HEK293T (cell line): ENCODE data around the gene BUB3.

Experiments
- CTCF ChIA-PET: fragments of 350-600 bp; formaldehyde crosslinking; extraction: SDS; loops from one replicate; lab custom pipeline; 2021; ENCODE audit warnings: antibody characterized with exemption, inconsistent platforms; lab: Yijun Ruan, JAX
- POLR2A ChIA-PET: fragments of 350-600 bp; formaldehyde crosslinking; extraction: SDS; loops from one replicate; lab custom pipeline; 2020; ENCODE audit warnings: antibody characterized with exemption, inconsistent platforms; lab: Yijun Ruan, JAX
- DNase-seq: peaks from one replicate; pipeline ENCODE4 v3.0.0; 2012; ENCODE audit warnings: mixed read lengths; ENCODE audit errors: extremely low spot score
- ARNT ChIP-seq: fragments of 450-650 bp; IDR thresholded peaks from 2 replicates; pipeline ENCODE4 v1.6.1; 2017; ENCODE audit warnings: mild to moderate bottlenecking
- BHLHE40 ChIP-seq: fragments of 450-650 bp; IDR thresholded peaks from 2 replicates; pipeline ENCODE4 v1.6.1; 2016; ENCODE audit warnings: mild to moderate bottlenecking, moderate library complexity, borderline replicate concordance
- CTBP1 ChIP-seq: fragments of 450-650 bp; IDR thresholded peaks from 2 replicates; pipeline ENCODE4 v1.6.1; 2016; ENCODE audit warnings: borderline replicate concordance
- ELF4 ChIP-seq: fragments of 450-650 bp; IDR thresholded peaks from 2 replicates; pipeline ENCODE4 v1.6.1; 2017; ENCODE audit warnings: antibody characterized with exemption
- FOXA1 ChIP-seq: fragments of 450-650 bp; IDR thresholded peaks from 2 replicates; pipeline ENCODE4 v1.6.1; 2016; ENCODE audit warnings: mild to moderate bottlenecking
- FOXK2 ChIP-seq: fragments of 450-650 bp; IDR thresholded peaks from 2 replicates; pipeline ENCODE4 v1.6.1; 2016; ENCODE audit warnings: mild to moderate bottlenecking
- FOXM1 ChIP-seq: fragments of 450-650 bp; IDR thresholded peaks from 2 replicates; pipeline ENCODE4 v1.6.1; 2017; ENCODE audit warnings: mild to moderate bottlenecking, borderline replicate concordance
- HDGF ChIP-seq: fragments of 450-650 bp; IDR thresholded peaks from 2 replicates; pipeline ENCODE4 v1.6.1; 2017; ENCODE audit warnings: antibody characterized with exemption, borderline replicate concordance
- L3MBTL2 ChIP-seq: fragments of 450-650 bp; conservative IDR thresholded peaks from 2 replicates; pipeline ENCODE4 v1.6.1; 2016; ENCODE audit warnings: mild to moderate bottlenecking
- LEF1 ChIP-seq: fragments of 450-650 bp; IDR thresholded peaks from 2 replicates; pipeline ENCODE4 v1.6.1; 2017; ENCODE audit warnings: mild to moderate bottlenecking, borderline replicate concordance
- NFRKB ChIP-seq: fragments of 450-650 bp; IDR thresholded peaks from 2 replicates; pipeline ENCODE4 v1.6.1; 2016; ENCODE audit warnings: mild to moderate bottlenecking, moderate library complexity
- SP1 ChIP-seq: fragments of 450-650 bp; IDR thresholded peaks from 2 replicates; pipeline ENCODE4 v1.6.1; 2017
- SUZ12 ChIP-seq: fragments of 450-650 bp; IDR thresholded peaks from 2 replicates; pipeline ENCODE4 v1.6.1; 2016; ENCODE audit warnings: mild to moderate bottlenecking
- TARDBP ChIP-seq: fragments of 450-650 bp; IDR thresholded peaks from 2 replicates; pipeline ENCODE4 v1.6.1; 2016
- ZNF384 ChIP-seq: fragments of 450-650 bp; IDR thresholded peaks from 2 replicates; pipeline ENCODE4 v1.6.1; 2016
- TF ChIP-seq, protein P1 (sequence below): fragments of 450-650 bp; IDR thresholded peaks from 2 replicates; pipeline ENCODE4 v1.6.1; 2016

The BUB3 gene, protein sequence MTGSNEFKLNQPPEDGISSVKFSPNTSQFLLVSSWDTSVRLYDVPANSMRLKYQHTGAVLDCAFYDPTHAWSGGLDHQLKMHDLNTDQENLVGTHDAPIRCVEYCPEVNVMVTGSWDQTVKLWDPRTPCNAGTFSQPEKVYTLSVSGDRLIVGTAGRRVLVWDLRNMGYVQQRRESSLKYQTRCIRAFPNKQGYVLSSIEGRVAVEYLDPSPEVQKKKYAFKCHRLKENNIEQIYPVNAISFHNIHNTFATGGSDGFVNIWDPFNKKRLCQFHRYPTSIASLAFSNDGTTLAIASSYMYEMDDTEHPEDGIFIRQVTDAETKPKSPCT

DNA sequence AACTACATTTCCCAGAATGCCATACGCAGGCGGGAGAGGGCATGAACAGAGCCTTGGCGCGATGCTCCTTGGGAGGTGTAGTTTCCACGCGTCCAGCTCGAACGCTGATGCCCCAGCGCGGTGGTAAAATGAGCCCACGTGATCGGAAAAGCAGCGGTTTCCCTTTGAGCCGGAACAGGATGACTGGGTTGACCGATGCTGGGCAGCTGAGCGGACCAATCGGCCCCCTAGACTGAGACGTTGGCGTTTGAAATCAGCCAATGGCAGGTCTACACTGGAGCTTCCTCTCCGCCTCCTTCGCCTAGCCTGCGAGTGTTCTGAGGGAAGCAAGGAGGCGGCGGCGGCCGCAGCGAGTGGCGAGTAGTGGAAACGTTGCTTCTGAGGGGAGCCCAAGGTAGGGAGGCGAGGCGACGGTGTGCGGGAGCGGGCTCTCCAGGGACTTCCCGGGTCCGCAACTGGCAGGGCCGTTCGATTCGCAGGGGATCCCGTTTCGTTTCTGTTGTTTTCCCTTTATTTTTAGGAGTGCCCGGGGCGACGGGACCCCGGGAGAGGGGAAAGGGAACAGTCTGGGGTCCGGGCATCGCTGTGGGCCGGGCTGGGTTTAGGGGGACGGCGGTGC, at the start of gene BUB3:
BUB3 (plus strand) TSS at position 311 of the 619 bp plus-strand sequence. CDS start 516 bp downstream, outside the sequence.
- TF ChIP-seq ZNF384 = no peak
- no peak for TF ChIP-seq HDGF
- peak; percentile 73 for TF ChIP-seq FOXM1
- TF ChIP-seq FOXK2 = no peak
- no peak for TF ChIP-seq TARDBP
- TF ChIP-seq, protein P1, sequence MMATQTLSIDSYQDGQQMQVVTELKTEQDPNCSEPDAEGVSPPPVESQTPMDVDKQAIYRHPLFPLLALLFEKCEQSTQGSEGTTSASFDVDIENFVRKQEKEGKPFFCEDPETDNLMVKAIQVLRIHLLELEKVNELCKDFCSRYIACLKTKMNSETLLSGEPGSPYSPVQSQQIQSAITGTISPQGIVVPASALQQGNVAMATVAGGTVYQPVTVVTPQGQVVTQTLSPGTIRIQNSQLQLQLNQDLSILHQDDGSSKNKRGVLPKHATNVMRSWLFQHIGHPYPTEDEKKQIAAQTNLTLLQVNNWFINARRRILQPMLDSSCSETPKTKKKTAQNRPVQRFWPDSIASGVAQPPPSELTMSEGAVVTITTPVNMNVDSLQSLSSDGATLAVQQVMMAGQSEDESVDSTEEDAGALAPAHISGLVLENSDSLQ = peak; percentile 99
- no peak for TF ChIP-seq NFRKB
- no peak for TF ChIP-seq SP1
- no peak for TF ChIP-seq LEF1
- no peak for TF ChIP-seq CTBP1
- no peak for TF ChIP-seq FOXA1
- TF ChIP-seq BHLHE40 = no peak
- TF ChIP-seq SUZ12 = peak; percentile 97
- peak; percentile 74 for TF ChIP-seq ELF4
- no peak for TF ChIP-seq ARNT
- no peak for TF ChIP-seq L3MBTL2
- ChIA-PET CTCF (interaction anchor here (0.6 kb wide), 1 partner anchor 441 kb away, joined by 3 read pairs; no protein-coding TSS in a partner anchor), POLR2A (interaction anchor here (0.5 to 1.2 kb wide), 29 partner anchors 9 to 325 kb away, joined by 3 to 22 read pairs (median 3); no protein-coding TSS in a partner anchor)

DNA sequence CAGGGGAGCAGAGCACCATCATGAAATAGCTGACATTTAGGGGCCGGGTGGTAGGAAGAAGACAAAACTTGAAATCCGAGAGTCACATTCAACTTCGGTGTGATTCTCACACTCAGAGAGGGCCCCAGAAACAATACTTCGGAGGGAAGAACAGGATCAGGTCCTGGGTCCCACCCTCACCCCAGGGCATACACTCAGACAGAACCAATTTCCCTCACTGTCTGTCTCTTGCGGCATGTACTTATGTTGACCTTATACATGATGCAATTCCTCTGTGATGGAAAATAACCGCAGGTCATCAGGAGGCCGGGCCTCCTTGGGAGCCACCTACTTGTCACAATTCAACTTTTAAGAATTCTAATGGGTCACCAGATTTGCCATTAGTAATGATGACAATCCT, 44.7 kb upstream of the BUB3 start:
- POLR2A ChIA-PET = no interaction called here
- CTCF ChIA-PET = interaction anchor here (0.7 kb wide), 1 partner anchor 415 kb away, joined by 3 read pairs; no protein-coding TSS in a partner anchor
- DNase-seq = no peak
- TF ChIP-seq SP1 (no peak), FOXK2 (no peak), BHLHE40 (no peak)

More for the DNA sequence above, at the start of gene BUB3:
- peak; percentile 97 for DNase-seq

DNA sequence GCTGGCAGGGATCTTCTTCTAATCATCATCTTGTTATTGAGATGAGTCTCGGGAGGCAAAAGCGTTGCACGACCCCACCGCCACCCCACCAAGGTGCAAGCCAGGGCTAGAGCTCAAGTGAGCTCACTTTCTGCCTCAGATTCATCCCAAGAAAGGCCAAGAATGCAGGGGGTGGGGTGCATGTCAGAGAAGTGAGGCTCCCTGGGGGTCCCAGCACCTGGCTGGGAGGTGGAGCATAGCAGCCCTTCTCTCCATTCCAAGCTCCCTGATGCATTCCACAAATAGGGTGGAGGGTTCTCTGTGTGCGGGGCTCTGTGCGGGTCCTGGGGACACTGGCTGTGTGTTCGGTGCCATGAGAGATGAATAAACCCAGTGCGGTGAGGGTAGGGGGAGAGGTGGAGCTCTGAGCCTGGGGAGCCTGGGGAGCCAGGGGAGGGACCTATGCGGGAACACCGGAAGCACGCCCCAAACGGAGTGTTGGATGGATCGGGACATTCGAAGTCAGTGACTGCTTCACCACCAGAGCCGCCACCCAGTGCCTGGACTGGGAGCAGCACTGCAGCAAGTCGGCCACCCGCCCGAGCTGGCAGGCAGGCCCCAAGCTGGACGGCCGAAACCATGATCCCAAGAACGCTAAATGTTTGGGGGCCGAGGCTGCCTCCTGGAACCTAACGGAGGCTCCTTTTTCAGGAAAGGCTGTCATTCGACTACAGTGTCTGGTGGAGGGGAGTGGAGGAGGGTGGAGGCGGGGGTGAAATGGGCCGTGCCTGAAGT, 36.4 kb upstream of the BUB3 start:
- DNase-seq = no peak
- no peak for TF ChIP-seq TARDBP
- ChIA-PET POLR2A (no interaction called here), CTCF (no interaction called here)

DNA sequence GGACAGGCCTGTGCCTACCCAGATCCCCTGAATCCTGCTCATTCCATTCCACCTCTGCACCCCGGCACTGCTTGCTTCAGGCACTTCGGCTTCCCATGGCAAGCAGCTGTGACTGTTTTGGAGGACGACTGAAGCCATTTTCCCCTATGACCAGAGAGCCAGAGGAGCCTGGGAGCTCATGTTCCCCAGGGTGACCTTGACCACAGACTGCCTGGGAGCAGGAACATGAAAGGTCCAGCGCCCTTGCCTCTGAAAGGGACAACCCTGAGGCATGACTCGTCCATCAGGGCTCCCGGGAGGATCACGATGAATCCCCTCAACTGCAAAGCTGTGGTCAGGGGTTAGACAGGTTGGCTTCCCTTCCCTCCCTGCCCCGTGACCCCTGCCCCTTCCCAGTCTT, 35.1 kb upstream of the BUB3 start:
- DNase-seq = no peak
- ChIA-PET CTCF (no interaction called here), POLR2A (no interaction called here)
- TF ChIP-seq ZNF384 = no peak
- no peak for TF ChIP-seq TARDBP
- TF ChIP-seq LEF1 = no peak
- TF ChIP-seq CTBP1 = no peak
- TF ChIP-seq SUZ12 = no peak
- no peak for TF ChIP-seq NFRKB
- TF ChIP-seq ARNT = no peak
- no peak for TF ChIP-seq BHLHE40
- no peak for TF ChIP-seq SP1
- TF ChIP-seq FOXA1 = no peak
- TF ChIP-seq FOXK2 = no peak
- TF ChIP-seq L3MBTL2 = no peak
- no peak for TF ChIP-seq HDGF
- TF ChIP-seq ELF4 = no peak
- TF ChIP-seq, protein P1 = no peak
- TF ChIP-seq FOXM1 = no peak

DNA sequence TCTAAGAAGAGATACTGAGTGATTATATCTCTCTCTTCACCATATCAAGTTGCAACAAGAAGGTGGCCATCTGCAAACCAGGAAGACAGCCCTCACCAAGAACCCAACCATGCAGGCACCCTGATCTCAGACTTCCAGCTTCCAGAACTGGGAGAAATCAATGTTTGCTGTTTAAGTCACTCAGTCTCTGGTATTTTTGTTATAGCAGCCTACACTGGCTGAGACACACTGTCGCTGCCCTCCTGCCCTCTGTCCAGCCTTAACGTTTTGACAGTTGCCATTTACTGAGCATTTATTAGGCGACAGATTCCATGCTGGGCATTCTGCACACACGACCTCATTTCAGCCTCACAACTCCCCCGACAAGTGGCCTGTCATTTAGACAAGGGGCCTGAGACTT, 28.0 kb upstream of the BUB3 start:
- ChIA-PET POLR2A (no interaction called here), CTCF (no interaction called here)
- TF ChIP-seq ELF4 (no peak), L3MBTL2 (no peak), LEF1 (no peak)

DNA sequence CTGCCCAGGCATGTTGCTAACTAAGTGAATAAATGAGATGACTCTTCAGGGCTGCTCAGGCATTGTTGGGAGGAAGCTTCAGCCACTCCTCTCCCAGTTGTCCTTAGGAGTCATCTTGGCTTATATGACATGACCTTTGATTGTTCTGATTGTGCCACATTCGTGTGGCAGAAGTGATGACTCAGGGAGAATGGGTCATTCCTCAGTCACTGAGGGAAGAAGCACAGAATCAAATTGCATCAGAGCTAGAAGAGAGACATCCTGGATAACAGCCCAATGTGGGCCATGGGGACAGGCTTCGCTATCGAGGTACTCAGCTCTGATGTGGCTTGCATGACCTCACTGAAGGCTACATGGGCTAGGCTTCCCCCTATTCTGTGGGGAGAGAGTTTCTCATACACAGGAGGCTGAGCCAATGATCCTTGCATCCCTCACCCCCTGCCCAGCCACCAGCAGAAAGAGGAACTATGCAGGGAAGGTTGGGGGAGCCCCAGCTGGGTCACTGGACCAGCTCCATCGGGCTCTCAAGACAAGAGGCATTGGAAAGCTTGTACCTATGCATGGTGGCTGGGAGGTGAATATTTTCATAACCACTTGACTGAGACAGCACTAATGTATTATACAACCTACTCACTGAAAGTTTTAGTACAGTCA, 24.5 kb upstream of the BUB3 start:
- ChIA-PET CTCF (no interaction called here), POLR2A (no interaction called here)
- TF ChIP-seq SUZ12 (no peak), FOXK2 (no peak), FOXM1 (no peak), L3MBTL2 (no peak), HDGF (no peak), ARNT (no peak)
- TF ChIP-seq, protein P1 = no peak
- no peak for DNase-seq

More for the DNA sequence above, 28.0 kb upstream of the BUB3 start:
- DNase-seq = no peak
